ENCODE measurements around the gene RLN3. TPM values are rescaled to one million over a fixed set of nuclear protein-coding genes. Genes with fewer than 3 reads are reported as not detected.

RLN3 gene
- total and polyA plus RNA-seq, 9 of the 15 experiments (the other 6 are each of a cell fraction or from before 2014, with no cell fraction given) = 0.31 to 1.2 (median 0.71) TPM; not detected in 6

GRCh38 chr19:14006085-14006765, 21.7 kb upstream of the RLN3 start, which contains the start of gene RFX1 (continued):
- TF ChIP-seq MAFK (IDR thresholded peaks at IDR 0.05; ENCODE audit: low read length) (no peak), ZNF696 (CRISPR knock-in tag; conservative IDR thresholded peaks at IDR 0.05) (no peak), L3MBTL2 (IDR thresholded peaks at IDR 0.05) (no peak), JUN (IDR thresholded peaks at IDR 0.05; ENCODE audit: borderline replicate concordance, low read depth, low read length) (no peak), JUN (CRISPR knock-in tag; IDR thresholded peaks at IDR 0.05; ENCODE audit: borderline replicate concordance) (no peak), RBM17 (IDR thresholded peaks at IDR 0.05; ENCODE audit: borderline replicate concordance, low read depth, low read length) (no peak), FOXJ2 (tag; IDR thresholded peaks at IDR 0.05) (peak; percentile 100), PKNOX1 (IDR thresholded peaks at IDR 0.05) (peak; percentile 100), NUFIP1 (IDR thresholded peaks at IDR 0.05; ENCODE audit: partially characterized antibody) (no peak), ZNF408 (CRISPR knock-in tag; IDR thresholded peaks at IDR 0.05; ENCODE audit: low read depth) (no peak), ZNF766 (CRISPR knock-in tag; conservative IDR thresholded peaks at IDR 0.05) (no peak), ARID4B (CRISPR knock-in tag; IDR thresholded peaks at IDR 0.05) (peak; percentile 25; the same call in 1 of the 2 replicates), PTRF (tag; IDR thresholded peaks at IDR 0.05) (no peak)
- TF ChIP-seq, protein P1, sequence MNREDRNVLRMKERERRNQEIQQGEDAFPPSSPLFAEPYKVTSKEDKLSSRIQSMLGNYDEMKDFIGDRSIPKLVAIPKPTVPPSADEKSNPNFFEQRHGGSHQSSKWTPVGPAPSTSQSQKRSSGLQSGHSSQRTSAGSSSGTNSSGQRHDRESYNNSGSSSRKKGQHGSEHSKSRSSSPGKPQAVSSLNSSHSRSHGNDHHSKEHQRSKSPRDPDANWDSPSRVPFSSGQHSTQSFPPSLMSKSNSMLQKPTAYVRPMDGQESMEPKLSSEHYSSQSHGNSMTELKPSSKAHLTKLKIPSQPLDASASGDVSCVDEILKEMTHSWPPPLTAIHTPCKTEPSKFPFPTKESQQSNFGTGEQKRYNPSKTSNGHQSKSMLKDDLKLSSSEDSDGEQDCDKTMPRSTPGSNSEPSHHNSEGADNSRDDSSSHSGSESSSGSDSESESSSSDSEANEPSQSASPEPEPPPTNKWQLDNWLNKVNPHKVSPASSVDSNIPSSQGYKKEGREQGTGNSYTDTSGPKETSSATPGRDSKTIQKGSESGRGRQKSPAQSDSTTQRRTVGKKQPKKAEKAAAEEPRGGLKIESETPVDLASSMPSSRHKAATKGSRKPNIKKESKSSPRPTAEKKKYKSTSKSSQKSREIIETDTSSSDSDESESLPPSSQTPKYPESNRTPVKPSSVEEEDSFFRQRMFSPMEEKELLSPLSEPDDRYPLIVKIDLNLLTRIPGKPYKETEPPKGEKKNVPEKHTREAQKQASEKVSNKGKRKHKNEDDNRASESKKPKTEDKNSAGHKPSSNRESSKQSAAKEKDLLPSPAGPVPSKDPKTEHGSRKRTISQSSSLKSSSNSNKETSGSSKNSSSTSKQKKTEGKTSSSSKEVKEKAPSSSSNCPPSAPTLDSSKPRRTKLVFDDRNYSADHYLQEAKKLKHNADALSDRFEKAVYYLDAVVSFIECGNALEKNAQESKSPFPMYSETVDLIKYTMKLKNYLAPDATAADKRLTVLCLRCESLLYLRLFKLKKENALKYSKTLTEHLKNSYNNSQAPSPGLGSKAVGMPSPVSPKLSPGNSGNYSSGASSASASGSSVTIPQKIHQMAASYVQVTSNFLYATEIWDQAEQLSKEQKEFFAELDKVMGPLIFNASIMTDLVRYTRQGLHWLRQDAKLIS (CRISPR knock-in tag; IDR thresholded peaks at IDR 0.05) = no peak; the same call in 1 of the 2 replicates
- TF ChIP-seq, protein P2, sequence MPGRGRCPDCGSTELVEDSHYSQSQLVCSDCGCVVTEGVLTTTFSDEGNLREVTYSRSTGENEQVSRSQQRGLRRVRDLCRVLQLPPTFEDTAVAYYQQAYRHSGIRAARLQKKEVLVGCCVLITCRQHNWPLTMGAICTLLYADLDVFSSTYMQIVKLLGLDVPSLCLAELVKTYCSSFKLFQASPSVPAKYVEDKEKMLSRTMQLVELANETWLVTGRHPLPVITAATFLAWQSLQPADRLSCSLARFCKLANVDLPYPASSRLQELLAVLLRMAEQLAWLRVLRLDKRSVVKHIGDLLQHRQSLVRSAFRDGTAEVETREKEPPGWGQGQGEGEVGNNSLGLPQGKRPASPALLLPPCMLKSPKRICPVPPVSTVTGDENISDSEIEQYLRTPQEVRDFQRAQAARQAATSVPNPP (IDR thresholded peaks at IDR 0.05; ENCODE audit: borderline replicate concordance, insufficient read depth, insufficient read length) = no peak
- TF ChIP-seq, protein P3, sequence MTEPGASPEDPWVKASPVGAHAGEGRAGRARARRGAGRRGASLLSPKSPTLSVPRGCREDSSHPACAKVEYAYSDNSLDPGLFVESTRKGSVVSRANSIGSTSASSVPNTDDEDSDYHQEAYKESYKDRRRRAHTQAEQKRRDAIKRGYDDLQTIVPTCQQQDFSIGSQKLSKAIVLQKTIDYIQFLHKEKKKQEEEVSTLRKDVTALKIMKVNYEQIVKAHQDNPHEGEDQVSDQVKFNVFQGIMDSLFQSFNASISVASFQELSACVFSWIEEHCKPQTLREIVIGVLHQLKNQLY (CRISPR knock-in tag; conservative IDR thresholded peaks at IDR 0.05) = no peak

All from K562 (cell line).